ENCODE results near the gene SRA1.

The SRA1 gene

DNA sequence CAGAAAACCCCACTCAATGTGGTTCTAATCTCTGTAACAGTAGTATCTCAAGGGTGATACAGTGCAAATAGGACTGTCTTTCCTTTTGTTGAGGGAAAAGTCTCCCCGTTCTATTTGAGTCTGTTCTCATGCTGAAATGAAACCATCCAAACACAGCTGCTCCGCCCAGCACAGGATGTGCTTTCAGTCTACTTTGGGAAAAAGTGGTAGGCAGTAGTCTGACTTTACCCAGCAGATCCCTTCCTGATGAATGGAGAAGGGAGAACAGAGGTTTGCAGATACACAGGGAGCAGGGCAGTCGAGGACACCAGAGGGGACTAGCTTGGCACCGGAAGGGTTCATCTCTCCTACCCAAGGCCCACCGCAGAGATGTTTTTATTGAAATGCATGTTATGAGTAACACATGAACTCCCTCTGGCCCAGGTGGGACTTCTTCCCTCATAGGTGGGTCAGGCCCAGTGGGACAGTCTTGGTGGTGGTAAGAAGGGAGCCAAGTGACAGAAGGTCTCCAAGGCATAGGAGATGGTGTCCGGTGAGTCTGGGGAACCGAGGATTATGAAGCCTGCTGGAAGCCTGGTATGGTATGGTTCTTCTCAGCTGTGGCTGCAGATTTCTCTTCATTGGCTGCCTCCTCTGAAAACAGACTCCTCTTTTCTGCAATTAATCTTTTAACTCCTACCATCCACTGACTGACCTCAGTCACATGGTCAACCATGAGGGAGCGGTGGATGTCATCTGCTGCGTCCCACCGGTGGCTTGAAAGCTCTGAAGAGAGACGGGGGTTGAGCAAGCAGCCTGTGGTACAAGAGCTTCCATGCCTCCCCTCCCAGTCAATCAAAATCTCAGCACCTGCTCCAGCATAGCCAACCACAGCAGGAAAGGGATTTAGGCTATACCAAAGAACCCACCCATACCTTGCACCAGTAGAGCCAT, 6.9 kb downstream of the SRA1 start:
- Histone ChIP-seq H3K27me3 (ENCODE audit: control insufficient read depth, insufficient read depth, low read length) (no peaks in the 10 kb centered on the region), H3K9ac (ENCODE audit: low read depth, low read length) (no peak overlapping the region), H3K9me3 (ENCODE audit: control insufficient read depth, insufficient read depth, low read length) (no peaks in the 10 kb centered on the region), H3K36me3 (ENCODE audit: control insufficient read depth, insufficient read depth, low read length) (peaks cover 54% of the 10 kb centered on the region), H3K4me1 (ENCODE audit: control insufficient read depth, insufficient read depth, low read length) (peaks cover 19% of the 10 kb centered on the region), H3K27ac (ENCODE audit: low read depth, low read length) (no peak overlapping the region), H3K4me3 (ENCODE audit: low read depth, low read length) (no peak overlapping the region)

- Histone ChIP-seq H3K9ac (ENCODE audit: low read depth, low read length) (no peak overlapping the region), H3K36me3 (ENCODE audit: control insufficient read depth, insufficient read depth, low read length) (peaks cover 58% of the 10 kb centered on the region), H3K27ac (ENCODE audit: low read depth, low read length) (no peak overlapping the region)
Observed at GRCh38 chr5:140549237-140550144, 7.8 kb downstream of the SRA1 start.

GRCh38 chr5:140548791-140549190, 8.5 kb downstream of the SRA1 start:
- no peaks in the 10 kb centered on the region for H3K27me3 ChIP-seq (ENCODE audit: control insufficient read depth, insufficient read depth, low read length)
- H3K9ac ChIP-seq (ENCODE audit: low read depth, low read length) = no peak overlapping the region
- H3K27ac ChIP-seq (ENCODE audit: low read depth, low read length) = peak overlapping the region; percentile 93
- H3K9me3 ChIP-seq (ENCODE audit: control insufficient read depth, insufficient read depth, low read length) = no peaks in the 10 kb centered on the region
- H3K4me1 ChIP-seq (ENCODE audit: control insufficient read depth, insufficient read depth, low read length) = peaks cover 19% of the 10 kb centered on the region
- peak overlapping the region; percentile 66; the same call in 1 of the 2 replicates for H3K4me3 ChIP-seq (ENCODE audit: low read depth, low read length)
- peaks cover 60% of the 10 kb centered on the region for H3K36me3 ChIP-seq (ENCODE audit: control insufficient read depth, insufficient read depth, low read length)

More at GRCh38 chr5:140549237-140550144, 7.8 kb downstream of the SRA1 start:
- Histone ChIP-seq H3K4me1 (ENCODE audit: control insufficient read depth, insufficient read depth, low read length) (peaks cover 19% of the 10 kb centered on the region), H3K4me3 (ENCODE audit: low read depth, low read length) (no peak overlapping the region), H3K27me3 (ENCODE audit: control insufficient read depth, insufficient read depth, low read length) (no peaks in the 10 kb centered on the region), H3K9me3 (ENCODE audit: control insufficient read depth, insufficient read depth, low read length) (no peaks in the 10 kb centered on the region)

- Histone ChIP-seq H3K4me1 (ENCODE audit: control insufficient read depth, insufficient read depth, low read length) (peaks cover 19% of the 10 kb centered on the region), H3K4me3 (ENCODE audit: low read depth, low read length) (peak overlapping the region; percentile 66), H3K9me3 (ENCODE audit: control insufficient read depth, insufficient read depth, low read length) (no peaks in the 10 kb centered on the region), H3K27me3 (ENCODE audit: control insufficient read depth, insufficient read depth, low read length) (no peaks in the 10 kb centered on the region), H3K36me3 (ENCODE audit: control insufficient read depth, insufficient read depth, low read length) (peaks cover 58% of the 10 kb centered on the region), H3K27ac (ENCODE audit: low read depth, low read length) (peak overlapping the region; percentile 93), H3K9ac (ENCODE audit: low read depth, low read length) (peak overlapping the region; percentile 78)
Observed at GRCh38 chr5:140548300-140548688, 9.0 kb downstream of the SRA1 start.

DNA sequence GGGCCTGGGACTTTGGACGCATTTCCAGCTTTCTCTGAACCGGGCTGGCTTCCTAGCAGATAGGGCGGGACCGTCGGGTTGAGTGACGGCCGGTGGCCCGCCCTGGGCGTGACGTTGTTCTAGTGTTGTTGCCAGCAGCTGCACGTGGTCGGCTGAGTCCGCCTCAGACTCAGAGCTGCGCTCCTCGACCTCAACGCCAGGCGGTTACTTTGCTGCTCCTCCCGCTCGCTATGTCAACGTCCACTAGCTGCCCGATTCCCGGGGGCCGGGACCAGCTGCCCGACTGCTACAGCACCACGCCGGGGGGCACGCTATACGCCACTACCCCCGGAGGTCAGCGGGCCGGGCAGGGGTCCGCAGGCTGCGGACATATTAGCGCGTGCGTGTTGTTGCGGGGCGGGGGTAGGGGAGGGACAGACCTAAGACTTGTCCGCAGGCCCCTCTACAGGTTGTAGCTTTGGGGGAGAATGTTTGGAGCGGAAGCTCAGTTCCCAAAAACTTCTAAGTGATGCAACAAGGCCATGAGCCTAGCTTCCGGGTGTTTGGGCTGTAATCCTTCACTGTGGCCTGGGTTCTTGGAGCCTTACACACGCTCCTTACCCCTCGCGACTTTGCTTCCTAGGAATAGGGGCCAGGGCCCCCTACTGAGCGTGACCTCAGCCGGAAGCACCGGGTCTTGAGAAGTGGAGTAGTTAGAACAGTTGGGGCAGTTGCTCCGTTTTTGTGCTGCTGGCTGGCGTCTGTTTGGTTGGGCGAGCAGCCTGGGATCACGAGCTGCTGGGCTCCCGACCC, 9.6 kb downstream of the SRA1 start, which contains the start of gene EIF4EBP3:
EIF4EBP3 (plus strand) TSS at position 155 of the 792 bp plus-strand sequence; CDS start at position 231, 76 bp downstream.
- Histone ChIP-seq H3K4me3 (ENCODE audit: low read depth, low read length) (peak within 1 kb of the TSS; percentile 66), H3K36me3 (ENCODE audit: control insufficient read depth, insufficient read depth, low read length) (peaks cover 56% of the 10 kb centered on the region), H3K4me1 (ENCODE audit: control insufficient read depth, insufficient read depth, low read length) (peaks cover 19% of the 10 kb centered on the region), H3K27me3 (ENCODE audit: control insufficient read depth, insufficient read depth, low read length) (no peaks in the 10 kb centered on the region), H3K9me3 (ENCODE audit: control insufficient read depth, insufficient read depth, low read length) (no peaks in the 10 kb centered on the region), H3K27ac (ENCODE audit: low read depth, low read length) (peak within 1 kb of the TSS; percentile 93), H3K9ac (ENCODE audit: low read depth, low read length) (peak within 1 kb of the TSS; percentile 78)

- peak overlapping the region; percentile 93 for H3K27ac ChIP-seq (ENCODE audit: low read depth, low read length)
- H3K4me1 ChIP-seq (ENCODE audit: control insufficient read depth, insufficient read depth, low read length) = peaks cover 19% of the 10 kb centered on the region
- H3K27me3 ChIP-seq (ENCODE audit: control insufficient read depth, insufficient read depth, low read length) = no peaks in the 10 kb centered on the region
- H3K9me3 ChIP-seq (ENCODE audit: control insufficient read depth, insufficient read depth, low read length) = no peaks in the 10 kb centered on the region
- peaks cover 57% of the 10 kb centered on the region for H3K36me3 ChIP-seq (ENCODE audit: control insufficient read depth, insufficient read depth, low read length)
- H3K9ac ChIP-seq (ENCODE audit: low read depth, low read length) = peak overlapping the region; percentile 40; the same call in 1 of the 2 replicates
- peak overlapping the region; percentile 43; the same call in 1 of the 2 replicates for H3K4me3 ChIP-seq (ENCODE audit: low read depth, low read length)
Observed at GRCh38 chr5:140546851-140547507, 10.3 kb downstream of the SRA1 start.

DNA sequence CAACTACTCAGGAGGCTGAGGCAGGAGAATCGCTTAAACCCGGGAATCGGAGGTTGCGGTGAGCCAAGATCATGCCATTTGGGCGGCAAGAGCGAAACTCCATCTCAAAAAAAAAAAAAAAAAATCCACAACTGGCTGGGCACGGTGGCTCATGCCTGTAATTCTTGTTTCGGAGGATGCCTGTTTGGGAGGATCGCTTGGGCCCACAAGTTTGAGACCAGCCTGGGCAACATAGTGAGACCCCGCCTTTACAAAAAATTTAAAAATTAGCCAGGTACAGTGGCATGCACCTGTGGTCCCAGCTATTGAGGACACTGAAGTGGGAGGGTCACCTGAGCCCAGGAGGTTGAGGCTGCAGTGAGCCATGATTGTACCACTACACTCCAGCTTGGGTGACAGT, 11.7 kb downstream of the SRA1 start:
- peaks cover 19% of the 10 kb centered on the region for H3K4me1 ChIP-seq (ENCODE audit: control insufficient read depth, insufficient read depth, low read length)
- H3K4me3 ChIP-seq (ENCODE audit: low read depth, low read length) = no peak overlapping the region
- H3K9me3 ChIP-seq (ENCODE audit: control insufficient read depth, insufficient read depth, low read length) = no peaks in the 10 kb centered on the region
- no peak overlapping the region for H3K9ac ChIP-seq (ENCODE audit: low read depth, low read length)
- no peak overlapping the region for H3K27ac ChIP-seq (ENCODE audit: low read depth, low read length)
- no peaks in the 10 kb centered on the region for H3K27me3 ChIP-seq (ENCODE audit: control insufficient read depth, insufficient read depth, low read length)
- H3K36me3 ChIP-seq (ENCODE audit: control insufficient read depth, insufficient read depth, low read length) = peaks cover 57% of the 10 kb centered on the region

- no peak overlapping the region for H3K4me3 ChIP-seq (ENCODE audit: low read depth, low read length)
- no peaks in the 10 kb centered on the region for H3K27me3 ChIP-seq (ENCODE audit: control insufficient read depth, insufficient read depth, low read length)
- no peak overlapping the region for H3K27ac ChIP-seq (ENCODE audit: low read depth, low read length)
- H3K36me3 ChIP-seq (ENCODE audit: control insufficient read depth, insufficient read depth, low read length) = peaks cover 57% of the 10 kb centered on the region
- H3K4me1 ChIP-seq (ENCODE audit: control insufficient read depth, insufficient read depth, low read length) = peaks cover 19% of the 10 kb centered on the region
- no peaks in the 10 kb centered on the region for H3K9me3 ChIP-seq (ENCODE audit: control insufficient read depth, insufficient read depth, low read length)
- no peak overlapping the region for H3K9ac ChIP-seq (ENCODE audit: low read depth, low read length)
Observed at GRCh38 chr5:140544986-140545385, 12.3 kb downstream of the SRA1 start.

DNA sequence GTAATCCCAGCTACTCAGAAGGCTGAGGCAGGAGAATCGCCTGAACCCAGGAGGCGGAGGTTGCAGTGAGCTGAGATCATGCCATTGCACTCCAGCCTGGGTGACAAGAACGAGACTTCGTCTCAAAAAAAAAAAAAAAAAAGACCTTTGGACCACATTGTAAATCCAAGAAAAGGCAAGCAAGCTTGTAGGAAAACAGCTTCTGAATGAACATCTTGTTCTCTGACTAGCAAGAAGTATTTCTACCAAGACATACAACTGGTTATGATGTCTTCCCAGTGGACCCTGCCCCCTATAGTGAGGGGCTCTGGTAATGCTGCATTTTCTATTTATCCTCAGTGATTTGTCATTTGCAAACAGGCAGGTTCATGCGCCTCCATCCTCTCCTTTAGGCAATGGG, 14.3 kb downstream of the SRA1 start:
- Histone ChIP-seq H3K4me3 (ENCODE audit: low read depth, low read length) (no peak overlapping the region), H3K9me3 (ENCODE audit: control insufficient read depth, insufficient read depth, low read length) (no peaks in the 10 kb centered on the region), H3K27ac (ENCODE audit: low read depth, low read length) (no peak overlapping the region), H3K36me3 (ENCODE audit: control insufficient read depth, insufficient read depth, low read length) (peaks cover 61% of the 10 kb centered on the region), H3K4me1 (ENCODE audit: control insufficient read depth, insufficient read depth, low read length) (peaks cover 9% of the 10 kb centered on the region; the same call in 1 of the 2 replicates), H3K9ac (ENCODE audit: low read depth, low read length) (no peak overlapping the region), H3K27me3 (ENCODE audit: control insufficient read depth, insufficient read depth, low read length) (no peaks in the 10 kb centered on the region)

DNA sequence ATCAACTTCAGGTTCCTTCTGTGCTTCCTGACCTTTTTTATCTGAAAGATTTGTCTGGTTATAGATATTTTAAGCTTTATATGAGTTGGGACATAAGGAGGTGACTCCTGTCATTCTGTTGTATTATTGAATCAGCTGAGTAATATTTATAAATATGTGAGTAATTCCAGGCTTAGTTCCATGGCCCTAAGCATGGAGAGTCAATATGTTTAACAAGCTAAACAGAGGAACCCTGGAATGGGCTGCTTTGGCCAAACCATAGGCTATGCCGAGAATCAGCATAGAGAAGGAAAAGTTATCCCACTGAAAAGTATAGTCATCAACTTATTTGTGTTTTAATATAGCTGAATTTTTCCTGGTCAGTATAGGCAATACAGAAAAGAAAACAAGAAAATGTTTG, 17.0 kb downstream of the SRA1 start:
- Histone ChIP-seq H3K27ac (ENCODE audit: low read depth, low read length) (no peak overlapping the region), H3K4me1 (ENCODE audit: control insufficient read depth, insufficient read depth, low read length) (no peaks in the 10 kb centered on the region), H3K9me3 (ENCODE audit: control insufficient read depth, insufficient read depth, low read length) (no peaks in the 10 kb centered on the region), H3K27me3 (ENCODE audit: control insufficient read depth, insufficient read depth, low read length) (no peaks in the 10 kb centered on the region), H3K4me3 (ENCODE audit: low read depth, low read length) (no peak overlapping the region), H3K9ac (ENCODE audit: low read depth, low read length) (no peak overlapping the region), H3K36me3 (ENCODE audit: control insufficient read depth, insufficient read depth, low read length) (peaks cover 80% of the 10 kb centered on the region)
